Spleen (tissue), 11 donors: Measurements from ENCODE around the gene GJC3. TPM values are rescaled to one million over a fixed set of nuclear protein-coding genes. Genes with fewer than 3 reads are reported as not detected.
"Not testable (repeated sequence)": the region's sequence is repeated elsewhere in the genome, so short reads cannot be mapped to it uniquely, and the experiment has no call there.

Source experiments
- DNase-seq: peaks from one replicate; pipeline ENCODE4 v3.0.0-alpha.2; 2020
- H3K27ac ChIP-seq, 8 donors: fragments of 200-600 bp; sonication (generic) in 7 of 8; 1 replicate in 4 of 8; 2 replicates in 4 of 8; pipeline versions ENCODE4 v1.5.0 to v1.8.0; 2016 to 2021; ENCODE audit warnings: inconsistent platforms in 4 of 8, mild to moderate bottlenecking in 4 of 8, moderate library complexity in 1 of 8
- H3K27me3 ChIP-seq, 7 donors: fragments of 200-600 bp; sonication (generic) in 6 of 7; replicated peaks in 1 of 7; 1 replicate in 4 of 7; 2 replicates in 3 of 7; pipeline versions ENCODE4 v1.5.0 to v1.8.0; 2016 to 2021; ENCODE audit warnings: inconsistent platforms in 3 of 7, mild to moderate bottlenecking in 1 of 7
- H3K36me3 ChIP-seq, 6 donors: fragments of 200-600 bp; sonication (generic) in 5 of 6; 1 replicate in 4 of 6; 2 replicates in 2 of 6; pipeline versions ENCODE4 v1.5.0 to v1.8.0; 2016 to 2021; ENCODE audit warnings: inconsistent platforms in 2 of 6
- H3K4me1 ChIP-seq, 6 donors: fragments of 200-600 bp; sonication (generic) in 5 of 6; 1 replicate in 3 of 6; 2 replicates in 3 of 6; pipeline versions ENCODE4 v1.5.0 to v1.8.0; 2016 to 2021; ENCODE audit warnings: inconsistent platforms in 3 of 6
- H3K4me3 ChIP-seq, 8 donors: fragments of 200-600 bp; sonication (generic) in 7 of 8; 1 replicate in 4 of 8; 2 replicates in 4 of 8; pipeline versions ENCODE4 v1.5.0 to v1.8.0; 2016 to 2021; ENCODE audit warnings: inconsistent platforms in 4 of 8, mild to moderate bottlenecking in 4 of 8, moderate library complexity in 2 of 8
- H3K9me3 ChIP-seq, 8 donors: fragments of 200-600 bp; sonication (generic) in 7 of 8; 1 replicate in 4 of 8; 2 replicates in 4 of 8; pipeline versions ENCODE4 v1.5.0 to v1.8.0; 2016 to 2021; ENCODE audit warnings: inconsistent platforms in 4 of 8
- CTCF ChIP-seq, 11 experiments: fragments of 200-600 bp in 7 of 11; fragments of 450-650 bp in 4 of 11; sonication (generic) in 4 of 11; IDR thresholded peaks in 8 of 11; conservative IDR thresholded peaks in 3 of 11; 1 replicate in 7 of 11; 2 replicates in 4 of 11; pipeline versions ENCODE4 v1.4.0 to v1.8.0; 2016 to 2021; ENCODE audit warnings: antibody characterized with exemption in 11 of 11, inconsistent platforms in 4 of 11, mild to moderate bottlenecking in 1 of 11
- POLR2A ChIP-seq, 3 donors: fragments of 450-650 bp; IDR thresholded peaks; one replicate each; pipeline ENCODE4 v1.5.1; 2017; ENCODE audit warnings: antibody characterized with exemption in 3 of 3, mild to moderate bottlenecking in 1 of 3
- POLR2AphosphoS5 ChIP-seq, 3 donors: sonication (generic); formaldehyde crosslinking; IDR thresholded peaks; one replicate each; pipeline ENCODE4 v1.5.1; 2017; ENCODE audit warnings: antibody characterized with exemption in 3 of 3
- WGBS, 5 donors: extraction: QIAGEN DNeasy Blood & Tissue Kit in 3 of 5; methylation state at CpG; one replicate each; pipeline versions ENCODE4 v1.1.5 to v1.1.7; 2013 to 2018; 5-methylcytosine and 5-hydroxymethylcytosine counted together
- intact Hi-C: fragments of 100-400 bp; cut with DNase I; formaldehyde crosslinking; loops from one replicate; pipeline ENCODE4 v1.15.0; 2023; ENCODE audit warnings: low total_unique reads
- polyA plus RNA-seq, 3 donors: library from polyadenylated mRNA; stranded (reverse); fragments of 200-250 nt; gene quantifications; one replicate each; pipeline ENCODE4 v1.2.1, GENCODE V29; 2013
- total RNA-seq, 7 donors: library from RNA; depleted of rRNA in 3 of 7; stranded (reverse); fragments of >200 nt in 3 of 7; fragmentation: NEBNext Ultra II Directional in 4 of 7; extraction: Animal tissue kit (Norgen Biotek cat#: 25700) in 4 of 7; gene quantifications; one replicate each; pipeline versions ENCODE4 v1.1.0 to v1.2.1, GENCODE V29; 2016 to 2021
- donor health status: healthy with polysubstance abuse.
- donor health status: DM: no; HTN: no; CAD: no; lungs with moderate emphysema.
- donor health status: DM: no; HTN: no; CAD: no.
- donor health status: Bipolar disorder and iron deficiency.
- donor health status: healthy.
- donor health status: DM: no; HTN: no; CAD: no.
- donor health status: DM: yes; HTN: yes; CAD: no.

The GJC3 gene
- total and polyA plus RNA-seq, 10 donors, result 0.29 to 1.0 (median 0.50) TPM; not detected in 6

DNA sequence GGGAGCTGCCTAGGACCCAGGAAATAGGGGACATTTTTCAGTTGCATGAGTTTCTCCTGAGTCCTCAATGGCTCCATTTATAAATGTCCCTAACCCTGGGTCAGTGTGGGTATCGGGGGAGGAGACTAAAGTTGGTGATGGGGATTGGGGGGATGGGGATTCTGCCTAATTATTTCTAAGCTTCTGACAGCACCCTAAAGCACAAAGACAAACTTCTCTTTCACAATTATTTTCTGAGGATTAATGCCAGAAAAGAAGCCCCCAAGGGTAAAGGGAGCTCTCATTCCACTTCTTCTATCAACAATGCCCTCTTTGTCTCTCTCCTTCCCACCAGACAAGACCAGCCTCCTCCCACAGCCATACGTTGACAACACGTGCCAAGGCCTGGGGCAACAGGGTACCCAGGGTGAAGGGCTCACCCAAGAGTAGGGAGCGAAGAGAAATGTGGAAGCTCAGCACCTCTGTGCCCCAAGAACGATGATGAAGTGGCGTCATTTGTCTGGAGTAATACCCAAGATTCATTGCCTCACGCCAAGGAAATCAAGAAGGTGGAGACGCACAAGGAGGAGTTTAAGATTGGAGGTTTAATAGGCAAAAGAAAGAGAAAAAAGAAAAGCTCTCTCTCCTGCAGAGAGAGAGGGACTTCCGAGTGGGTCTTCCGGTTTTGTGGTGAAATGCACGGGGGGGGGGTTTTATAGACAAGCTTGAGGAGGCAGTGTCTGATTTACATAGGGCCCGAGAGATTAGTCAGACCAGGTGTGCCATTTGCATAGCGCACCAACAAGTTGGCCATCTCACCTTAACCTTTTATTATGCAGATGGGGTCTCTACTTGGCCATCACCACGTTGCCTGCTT lies 14.4 kb upstream of the GJC3 start:
- no peak for DNase-seq
- Histone ChIP-seq H3K27ac (no peak overlapping the region), H3K4me3 (no peak overlapping the region), H3K27me3 (peaks cover 0 to 44% (median 0%) of the 10 kb centered on the region in 7 donors), H3K9me3 (peaks cover 0 to 6% (median under 1%) of the 10 kb centered on the region in 8 donors), H3K36me3 (no peaks in the 10 kb centered on the region), H3K4me1 (no peaks in the 10 kb centered on the region)
- intact Hi-C loops, result no loop called here
- TF ChIP-seq CTCF (IDR thresholded peaks at IDR 0.05 in 8 of 11, conservative IDR thresholded peaks at IDR 0.05 in 3 of 11), result no peak
- no peak for TF ChIP-seq POLR2A (IDR thresholded peaks at IDR 0.05)
- TF ChIP-seq POLR2AphosphoS5 (IDR thresholded peaks at IDR 0.05), result no peak
- WGBS, 5 donors, result 19 to 32% (median 31%) methylated on average over 14 of the region's 14 CpGs

DNA sequence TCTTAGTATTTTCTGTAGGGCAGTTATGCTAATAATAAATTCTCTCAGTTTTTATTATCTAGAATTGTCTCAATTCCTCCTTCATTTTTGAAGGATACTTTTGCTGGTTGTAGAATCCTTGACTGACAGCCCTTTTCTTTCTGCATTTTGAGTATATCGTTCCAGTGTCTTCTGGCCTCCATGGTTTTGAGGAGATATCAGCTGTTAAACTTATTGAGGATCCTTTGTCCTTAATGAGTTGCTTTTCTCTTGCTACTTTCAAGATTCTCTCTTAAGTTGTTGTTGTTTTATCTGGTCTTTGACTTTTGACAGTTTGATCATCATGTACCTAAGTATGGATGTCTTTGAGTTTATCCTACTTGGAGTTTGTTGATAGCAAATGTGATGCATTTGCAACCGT lies 8.9 kb upstream of the GJC3 start:
- Histone ChIP-seq H3K36me3 (no peaks in the 10 kb centered on the region), H3K9me3 (peaks cover 0 to 17% (median 9%) of the 10 kb centered on the region in 8 donors), H3K27me3 (peaks cover 0 to 26% (median 0%) of the 10 kb centered on the region in 7 donors), H3K27ac (no peak overlapping the region), H3K4me1 (no peaks in the 10 kb centered on the region), H3K4me3 (no peak overlapping the region)
- WGBS, 5 donors, result 74 to 93% (median 89%) methylated on average over 2 of the region's 2 CpGs
- TF ChIP-seq POLR2A (IDR thresholded peaks at IDR 0.05) (no peak), POLR2AphosphoS5 (IDR thresholded peaks at IDR 0.05) (no peak), CTCF (IDR thresholded peaks at IDR 0.05 in 8 of 11, conservative IDR thresholded peaks at IDR 0.05 in 3 of 11) (no peak)
- DNase-seq, result no peak
- intact Hi-C loops, result no loop called here

GRCh38 chr7:99935009-99935408 lies 5.6 kb upstream of the GJC3 start:
- WGBS, 5 donors, result 38 to 55% (median 47%) methylated on average over 4 of the region's 4 CpGs
- H3K27ac ChIP-seq, intact Hi-C loops, H3K4me3 ChIP-seq, H3K36me3 ChIP-seq, H3K4me1 ChIP-seq, DNase-seq: not testable (repeated sequence)
- Histone ChIP-seq H3K27me3 (peaks cover 0 to 18% (median 0%) of the 10 kb centered on the region in 7 donors), H3K9me3 (peaks cover 0 to 17% (median 9%) of the 10 kb centered on the region in 8 donors)

GRCh38 chr7:99930376-99930775 lies 956 bp upstream of the GJC3 start:
- 88 to 94% (median 90%) methylated on average over 3 of the region's 3 CpGs for WGBS, 5 donors
- peaks cover 0 to 52% (median 5%) of the 10 kb centered on the region in 7 donors for H3K27me3 ChIP-seq
- no peaks in the 10 kb centered on the region for H3K36me3 ChIP-seq
- DNase-seq, result no peak
- intact Hi-C loops, result no loop called here
- no peaks in the 10 kb centered on the region for H3K9me3 ChIP-seq
- peak overlapping the region in 2 of 8 donors; percentile 63 to 66 for H3K27ac ChIP-seq
- peaks cover 0 to 17% (median 15%) of the 10 kb centered on the region in 6 donors for H3K4me1 ChIP-seq
- no peak overlapping the region for H3K4me3 ChIP-seq
- TF ChIP-seq POLR2A (IDR thresholded peaks at IDR 0.05) (no peak), POLR2AphosphoS5 (IDR thresholded peaks at IDR 0.05) (no peak), CTCF (IDR thresholded peaks at IDR 0.05 in 8 of 11, conservative IDR thresholded peaks at IDR 0.05 in 3 of 11) (no peak)
